SH-SY5Y (cell line): ENCODE measurements around the gene CCSER1.

Experiments
- GATA2 ChIP-seq: IDR thresholded peaks from 2 replicates; pipeline ENCODE4 v1.6.1; 2011; ENCODE audit warnings: mild to moderate bottlenecking, low read depth, low read length
- GATA3 ChIP-seq: IDR thresholded peaks from 2 replicates; pipeline ENCODE4 v1.6.1; 2011; ENCODE audit warnings: low read depth, mild to moderate bottlenecking, low read length, moderate library complexity

- TF ChIP-seq GATA3 (no peak), GATA2 (no peak)
These were observed 371.0 kb downstream of the CCSER1 start for GRCh38 chr4:90498175-90498574.
